H54 (cell line): ENCODE results near the gene TNNT3.

Experiments
- DNase-seq: peaks from one replicate; pipeline ENCODE4 v3.0.0; 2011; ENCODE audit warnings: low spot score, mixed read lengths; ENCODE audit not compliant: insufficient read length
- FAIRE-seq: peaks from 3 replicates; lab custom pipeline; 2011; peaks lifted over from hg19 to GRCh38; lab: Jason Lieb, UNC
- POLR2A ChIP-seq: IDR thresholded peaks from 2 replicates; pipeline ENCODE4 v1.6.1; 2011; ENCODE audit warnings: low read depth, mild to moderate bottlenecking, low read length

Gene TNNT3

DNA sequence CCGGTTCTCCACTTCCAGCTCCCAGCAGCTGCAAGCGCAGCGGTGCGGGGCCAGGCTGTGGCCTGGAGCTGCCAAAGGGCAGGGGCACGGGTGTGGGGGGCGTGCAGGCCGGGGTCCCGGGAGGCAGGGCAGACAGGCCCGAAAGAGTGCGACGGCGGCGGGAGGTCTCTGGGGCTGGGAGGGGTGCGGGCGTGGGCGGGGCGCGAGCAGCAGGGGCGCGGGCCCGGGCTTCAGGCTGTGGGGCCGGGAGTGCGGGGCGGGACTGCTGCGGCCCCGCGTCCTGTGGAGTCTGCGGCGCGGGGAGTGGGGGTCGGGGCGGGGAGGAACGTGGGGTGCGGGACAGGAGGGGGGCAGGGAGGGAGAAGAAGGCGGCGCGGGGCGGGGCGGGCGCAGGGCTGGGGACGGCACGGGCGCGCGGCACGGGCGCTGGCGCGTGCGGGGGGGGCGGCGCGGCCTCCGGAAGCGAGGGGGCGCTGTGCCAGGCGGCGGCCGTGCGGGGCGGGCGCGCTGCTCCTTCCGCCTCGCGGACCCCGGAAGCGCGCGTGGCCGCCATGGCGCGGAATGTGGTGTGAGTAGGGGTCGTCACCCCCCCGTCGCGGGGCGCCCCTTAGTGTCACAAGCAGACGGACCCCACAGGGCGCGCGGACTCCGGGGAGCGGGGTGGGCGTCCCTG lies 27.4 kb downstream of the TNNT3 start, which contains the start of gene MRPL23:
Gene MRPL23, plus strand, starts transcription at position 521 of the 673 bp plus-strand sequence. Its CDS starts 31 bp downstream, at position 552.
- no peak for TF ChIP-seq POLR2A
- FAIRE-seq (no peak), DNase-seq (no peak)

DNA sequence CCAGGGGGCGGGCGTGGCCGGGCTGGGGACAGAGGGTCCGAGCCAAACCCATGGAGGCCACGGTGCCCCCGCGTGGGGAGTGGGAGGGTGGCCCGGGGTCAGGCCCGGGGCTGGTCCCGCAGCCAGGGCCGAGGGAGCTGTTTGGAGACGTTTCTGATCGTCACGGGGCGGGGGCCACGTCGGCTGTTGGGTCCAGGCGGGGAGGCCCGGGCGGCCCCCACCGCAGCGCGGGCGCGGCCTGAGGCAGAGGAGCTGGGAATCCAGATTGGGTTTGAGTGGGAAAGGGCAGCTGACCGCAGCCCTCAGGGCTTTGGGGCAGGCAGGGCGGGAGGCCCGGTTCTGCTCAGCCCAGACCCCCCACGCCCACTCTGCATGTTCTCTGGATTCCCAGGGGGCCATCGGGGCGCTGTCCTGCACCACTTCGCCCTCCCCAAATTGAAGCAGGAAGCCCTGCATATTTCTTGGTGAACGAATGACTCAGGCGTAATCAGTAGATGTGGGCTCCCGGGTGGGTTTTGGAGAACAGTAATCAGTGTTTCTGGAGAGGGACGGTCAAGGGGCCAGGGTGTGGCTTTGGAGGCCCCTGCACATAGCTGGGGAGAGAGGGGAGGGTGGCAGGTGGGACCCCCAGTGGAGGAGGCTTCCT lies 28.2 kb downstream of the TNNT3 start:
- no peak for DNase-seq
- TF ChIP-seq POLR2A = no peak
- FAIRE-seq = no peak

- DNase-seq (no peak), FAIRE-seq (no peak)
- TF ChIP-seq POLR2A = no peak
Observed at GRCh38 chr11:1948389-1948788, 28.9 kb downstream of the TNNT3 start.

- TF ChIP-seq POLR2A = no peak
- DNase-seq (no peak), FAIRE-seq (no peak)
Observed at GRCh38 chr11:1949302-1949701, 29.8 kb downstream of the TNNT3 start.

DNA sequence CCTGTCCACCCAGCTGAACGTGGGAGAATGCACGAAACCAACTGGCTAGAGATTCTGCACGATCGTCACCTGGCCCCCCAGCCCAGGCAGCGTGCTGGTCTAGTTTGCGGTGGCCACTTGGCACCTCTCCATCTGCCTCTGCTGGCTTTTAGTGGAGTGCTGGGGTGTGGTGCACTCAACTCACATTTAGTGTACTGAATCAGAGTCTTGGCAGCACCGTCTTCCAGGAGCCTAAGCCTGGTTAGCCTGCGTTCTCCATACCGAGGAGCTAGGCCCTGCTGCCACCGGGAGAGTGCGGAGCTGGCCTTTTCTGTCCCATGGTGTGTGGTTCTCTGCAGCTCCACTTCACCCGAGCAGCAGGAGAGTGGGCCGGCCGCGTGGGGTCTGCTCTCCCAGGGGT lies 30.4 kb downstream of the TNNT3 start:
- no peak for FAIRE-seq
- no peak for DNase-seq
- TF ChIP-seq POLR2A = no peak

GRCh38 chr11:1952806-1953482 lies 33.4 kb downstream of the TNNT3 start:
- no peak for TF ChIP-seq POLR2A
- DNase-seq = no peak
- no peak for FAIRE-seq

- no peak for FAIRE-seq
- no peak for TF ChIP-seq POLR2A
- DNase-seq = no peak
Observed at GRCh38 chr11:1953489-1954266, 34.2 kb downstream of the TNNT3 start.

DNA sequence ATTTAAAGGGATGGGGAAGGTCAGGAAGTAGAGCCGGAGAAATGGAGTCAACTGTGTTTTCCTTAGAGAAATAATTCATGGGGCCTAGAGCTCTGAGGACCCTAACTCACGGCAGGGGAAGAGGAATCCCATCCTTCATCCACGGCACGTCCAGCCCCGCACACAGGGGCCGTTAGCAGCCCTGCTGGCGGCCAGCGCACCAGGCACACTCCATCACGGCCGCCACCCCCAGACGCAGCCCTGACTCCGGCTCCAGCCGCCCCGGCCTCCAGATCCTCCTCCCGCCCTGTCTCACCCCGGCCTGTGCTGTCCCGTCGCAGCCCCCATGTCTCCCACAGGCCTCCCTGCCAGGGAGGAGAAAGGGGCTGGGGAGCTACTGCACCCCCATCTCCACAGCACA lies 38.9 kb downstream of the TNNT3 start:
- no peak for FAIRE-seq
- DNase-seq = no peak
- TF ChIP-seq POLR2A = no peak

DNA sequence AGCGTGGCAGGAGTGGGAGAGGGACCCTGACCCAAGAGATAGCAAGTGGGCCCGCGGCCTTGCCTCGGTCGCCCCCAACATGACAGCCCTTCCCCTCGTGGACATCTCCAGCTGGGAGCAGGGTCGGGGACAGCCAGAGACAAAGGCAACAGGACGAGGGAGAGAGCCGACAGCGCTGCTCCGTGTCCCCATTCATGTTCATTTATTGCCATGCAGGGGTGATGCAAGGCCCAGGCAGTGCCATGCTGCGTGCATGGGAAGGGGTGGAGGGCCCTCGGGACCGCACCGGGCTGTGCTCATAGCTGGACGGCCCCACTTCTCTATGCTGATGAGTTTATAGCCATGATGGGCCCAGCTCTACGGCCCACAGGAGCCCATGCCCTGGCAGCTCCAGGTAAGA lies 40.3 kb downstream of the TNNT3 start:
- no peak for DNase-seq
- TF ChIP-seq POLR2A = no peak
- FAIRE-seq = no peak

GRCh38 chr11:1963864-1964263 lies 44.4 kb downstream of the TNNT3 start:
- TF ChIP-seq POLR2A = no peak
- DNase-seq = no peak
- FAIRE-seq = no peak

GRCh38 chr11:1964348-1964747 lies 44.8 kb downstream of the TNNT3 start:
- DNase-seq = no peak
- FAIRE-seq = no peak
- no peak for TF ChIP-seq POLR2A

GRCh38 chr11:1964955-1965354 lies 45.5 kb downstream of the TNNT3 start:
- no peak for TF ChIP-seq POLR2A
- DNase-seq (no peak), FAIRE-seq (no peak)

GRCh38 chr11:1966531-1966930 lies 47.0 kb downstream of the TNNT3 start:
- TF ChIP-seq POLR2A = no peak
- no peak for DNase-seq

More at GRCh38 chr11:1966531-1966930, 47.0 kb downstream of the TNNT3 start:
- FAIRE-seq = no peak
